Muscle layer of duodenum (tissue), 2 donors: ENCODE measurements around the gene ULBP1.
"Not testable (repeated sequence)": the region's sequence is repeated elsewhere in the genome, so short reads cannot be mapped to it uniquely, and the experiment has no call there.

ENCODE experiments used
- H3K27ac ChIP-seq: one replicate; pipeline ENCODE4 v1.7.0; 2013; ENCODE audit warnings: mild to moderate bottlenecking, low read length
- H3K27me3 ChIP-seq: one replicate; pipeline ENCODE4 v1.7.0; 2013; ENCODE audit warnings: low read depth, mild to moderate bottlenecking, control low read depth, low read length
- H3K36me3 ChIP-seq, 2 donors: one replicate each; pipeline ENCODE4 v1.7.0; 2013; ENCODE audit warnings: low read length in 2 of 2, control low read depth in 1 of 2, mild to moderate bottlenecking in 1 of 2; ENCODE audit not compliant: insufficient read depth in 2 of 2, control insufficient read depth in 1 of 2
- H3K4me1 ChIP-seq, 2 donors: one replicate each; pipeline ENCODE4 v1.7.0; 2013; ENCODE audit warnings: low read length in 2 of 2, mild to moderate bottlenecking in 2 of 2, control low read depth in 1 of 2, moderate library complexity in 1 of 2; ENCODE audit not compliant: insufficient read depth in 2 of 2, control insufficient read depth in 1 of 2
- H3K4me3 ChIP-seq, 2 donors: one replicate each; pipeline ENCODE4 v1.7.0; 2013; ENCODE audit warnings: low read length in 2 of 2, low read depth in 1 of 2, mild to moderate bottlenecking in 1 of 2
- H3K9me3 ChIP-seq, 2 donors: one replicate each; pipeline ENCODE4 v1.7.0; 2013; ENCODE audit warnings: low read length in 2 of 2, control low read depth in 1 of 2, mild to moderate bottlenecking in 1 of 2; ENCODE audit not compliant: control insufficient read depth in 1 of 2
- donor health status: healthy.

Gene ULBP1

DNA sequence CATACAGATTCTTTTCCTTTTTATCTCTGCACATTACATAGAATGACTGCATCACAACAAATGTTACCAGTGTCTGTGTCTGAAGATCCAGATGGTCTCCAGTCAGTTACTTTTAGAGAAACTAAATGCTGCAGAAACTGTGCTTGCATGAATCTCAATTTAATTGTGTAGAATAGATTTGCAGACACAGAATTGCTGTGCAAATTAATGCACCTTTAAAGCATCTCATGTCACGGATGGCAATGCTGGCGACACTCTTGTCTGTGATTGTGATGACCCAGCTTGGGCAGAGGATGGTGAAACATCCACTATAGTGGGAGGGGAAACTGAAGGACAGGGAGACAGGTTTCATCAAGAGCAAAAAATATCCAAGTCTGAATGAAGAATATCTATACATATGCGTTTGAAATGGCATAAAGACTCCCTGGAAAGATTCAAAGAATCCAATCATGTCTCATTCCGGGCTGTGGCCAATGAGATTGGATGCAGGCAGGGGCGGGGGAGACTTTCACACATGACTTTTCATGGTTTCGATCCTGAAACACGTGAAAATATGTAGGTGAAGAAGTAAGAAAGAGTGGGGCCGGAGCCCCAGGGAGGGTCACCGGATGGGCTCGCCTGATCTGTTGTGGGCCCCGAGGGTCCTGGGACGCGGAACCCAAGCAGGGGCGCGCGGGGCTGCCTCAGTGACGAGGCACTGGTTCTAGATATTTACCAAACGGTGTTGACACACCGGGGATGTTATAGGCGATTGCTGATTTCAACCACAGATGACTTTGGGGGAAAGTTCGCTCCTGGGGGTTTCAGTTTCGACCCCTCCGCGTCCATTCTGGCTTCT lies 50.3 kb downstream of the ULBP1 start:
- not testable (repeated sequence) for H3K9me3 ChIP-seq, H3K4me3 ChIP-seq, H3K36me3 ChIP-seq, H3K27ac ChIP-seq, H3K4me1 ChIP-seq
- H3K27me3 ChIP-seq = peaks cover 56% of the 10 kb centered on the region

DNA sequence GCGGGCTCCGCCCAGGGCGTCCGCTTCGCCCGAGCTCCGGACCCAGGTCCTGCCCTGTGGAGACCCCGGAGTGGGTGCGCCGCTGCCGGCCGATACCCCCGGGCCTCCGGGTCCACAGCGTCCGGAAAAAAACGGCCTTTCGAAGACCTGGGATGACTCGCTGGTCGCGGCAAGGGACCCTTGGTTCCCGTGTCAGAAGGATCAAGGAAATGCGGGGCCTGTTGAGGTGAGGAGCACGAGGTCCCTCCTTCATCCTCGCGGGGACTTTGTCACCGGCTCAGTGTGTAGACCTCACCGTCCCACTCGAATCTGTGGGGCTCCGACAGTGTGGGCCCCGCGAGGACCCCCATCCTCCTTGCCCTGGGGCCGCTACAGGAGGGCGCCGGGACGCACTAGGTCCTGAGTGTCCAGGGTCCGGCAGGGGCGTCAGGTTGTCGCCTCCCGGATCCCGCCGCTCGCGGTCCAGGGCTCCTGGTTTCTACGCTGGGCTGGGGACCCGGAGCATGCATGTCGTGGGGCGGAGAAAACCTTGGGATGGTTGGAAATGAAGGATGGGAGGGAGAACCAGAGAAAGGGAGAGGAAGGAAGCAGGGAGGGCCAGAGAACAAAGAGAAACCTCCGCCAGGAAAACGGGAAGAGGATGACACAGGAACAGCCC lies 51.0 kb downstream of the ULBP1 start:
- peaks cover 52% of the 10 kb centered on the region for H3K27me3 ChIP-seq
- not testable (repeated sequence) for H3K36me3 ChIP-seq, H3K9me3 ChIP-seq, H3K27ac ChIP-seq, H3K4me3 ChIP-seq, H3K4me1 ChIP-seq

GRCh38 chr6:150015281-150016001 lies 51.7 kb downstream of the ULBP1 start:
- not testable (repeated sequence) for H3K27ac ChIP-seq, H3K4me1 ChIP-seq, H3K4me3 ChIP-seq, H3K36me3 ChIP-seq, H3K9me3 ChIP-seq
- H3K27me3 ChIP-seq = peaks cover 46% of the 10 kb centered on the region

- H3K4me3 ChIP-seq = no peak overlapping the region
- no peaks in the 10 kb centered on the region for H3K9me3 ChIP-seq
- H3K27me3 ChIP-seq = peaks cover 46% of the 10 kb centered on the region
- no peak overlapping the region for H3K27ac ChIP-seq
- peaks cover 0 to 5% of the 10 kb centered on the region in 2 donors for H3K4me1 ChIP-seq
- H3K36me3 ChIP-seq = no peaks in the 10 kb centered on the region
Observed at GRCh38 chr6:150016324-150017185, 52.8 kb downstream of the ULBP1 start.

- not testable (repeated sequence) for H3K4me3 ChIP-seq, H3K4me1 ChIP-seq, H3K9me3 ChIP-seq, H3K27ac ChIP-seq, H3K36me3 ChIP-seq
- H3K27me3 ChIP-seq = peaks cover 43% of the 10 kb centered on the region
Observed at GRCh38 chr6:150017186-150017521, 53.4 kb downstream of the ULBP1 start.

DNA sequence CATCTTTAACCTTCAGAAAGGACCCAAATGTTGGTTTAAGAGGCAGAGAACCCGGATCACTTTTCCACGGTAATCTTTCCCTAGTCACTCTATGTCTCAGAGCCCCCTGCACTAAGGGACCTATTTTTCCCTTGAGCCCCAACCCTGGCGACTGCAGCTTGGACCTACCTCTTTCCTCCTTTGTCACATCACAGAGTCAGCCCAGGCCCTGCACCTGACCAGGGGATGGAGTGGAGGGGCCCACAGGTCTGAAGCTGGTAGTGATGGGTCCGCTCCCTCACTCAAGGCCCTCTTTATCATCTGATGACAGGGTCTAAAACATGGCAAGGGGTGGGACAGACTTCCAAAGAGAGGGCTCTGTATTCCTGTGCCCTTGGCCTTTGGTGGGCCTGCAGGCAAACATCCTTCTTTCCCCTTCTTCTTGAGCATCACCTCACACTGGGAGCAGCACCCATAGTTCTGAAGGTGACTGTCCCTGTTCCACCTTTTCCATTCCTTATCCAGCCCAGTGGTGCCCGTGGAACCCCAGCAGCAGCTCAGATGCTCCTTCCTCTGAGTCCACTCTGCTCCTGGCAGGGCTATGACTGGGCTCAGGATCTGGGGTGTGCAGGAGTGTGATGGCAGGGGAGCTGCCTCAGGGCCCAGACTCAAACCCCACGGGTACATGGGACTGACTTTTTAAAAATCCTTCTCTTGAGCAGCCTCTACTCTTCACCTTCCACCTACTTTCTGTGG lies 55.3 kb downstream of the ULBP1 start:
- H3K4me1 ChIP-seq = peaks cover 0 to 5% of the 10 kb centered on the region in 2 donors
- H3K9me3 ChIP-seq = no peaks in the 10 kb centered on the region
- H3K4me3 ChIP-seq = no peak overlapping the region
- no peak overlapping the region for H3K27ac ChIP-seq
- H3K27me3 ChIP-seq = peaks cover 30% of the 10 kb centered on the region
- no peaks in the 10 kb centered on the region for H3K36me3 ChIP-seq

GRCh38 chr6:150021870-150022269 lies 58.1 kb downstream of the ULBP1 start:
- H3K4me3 ChIP-seq, H3K36me3 ChIP-seq, H3K9me3 ChIP-seq, H3K27ac ChIP-seq: not testable (repeated sequence)
- peaks cover 0 to 14% of the 10 kb centered on the region in 2 donors for H3K4me1 ChIP-seq
- peaks cover 28% of the 10 kb centered on the region for H3K27me3 ChIP-seq
